SK-N-MC (cell line): ENCODE results near the gene FLNC.

Experiments used
- DNase-seq: peaks from one replicate; pipeline ENCODE4 v3.0.0-alpha.2; 2011; ENCODE audit warnings: low read depth, low spot score
- H3K27ac ChIP-seq: fragments of 200-600 bp; sonication (generic); 2 replicates; pipeline ENCODE4 v1.5.1; 2016; ENCODE audit warnings: mixed run types
- H3K36me3 ChIP-seq: fragments of 200-600 bp; sonication (generic); 2 replicates; pipeline ENCODE4 v1.6.1; 2017; ENCODE audit warnings: antibody characterized with exemption, low read length, mixed read lengths; ENCODE audit not compliant: insufficient read depth
- H3K4me3 ChIP-seq: fragments of 200-600 bp; sonication (generic); 2 replicates; pipeline ENCODE4 v1.5.1; 2016
- H3K9ac ChIP-seq: fragments of 200-600 bp; sonication (generic); 2 replicates; pipeline ENCODE4 v1.8.0; 2017; ENCODE audit warnings: mixed run types, mixed read lengths; ENCODE audit not compliant: insufficient read length
- H3K9me3 ChIP-seq: fragments of 200-600 bp; sonication (generic); 2 replicates; pipeline ENCODE4 v1.6.1; 2017; ENCODE audit warnings: low read depth, mild to moderate bottlenecking, antibody characterized with exemption, low read length, moderate library complexity, mixed read lengths
- EZH2 ChIP-seq: fragments of 200-600 bp; sonication (generic); IDR thresholded peaks from one replicate; pipeline ENCODE4 v1.6.1; 2017; ENCODE audit warnings: antibody characterized with exemption
- FOXP2 ChIP-seq: optimal IDR thresholded peaks from 2 replicates; pipeline ENCODE3; 2011; ENCODE audit warnings: mild to moderate bottlenecking, moderate library complexity; ENCODE audit not compliant: insufficient read depth; ENCODE audit errors: extremely low read length, control extremely low read depth
- POLR2AphosphoS5 ChIP-seq: IDR thresholded peaks from 2 replicates; pipeline ENCODE4 v1.6.1; 2012; ENCODE audit warnings: mild to moderate bottlenecking, low read depth, low read length, borderline replicate concordance

FLNC gene

GRCh38 chr7:128796327-128796726 is 33.9 kb upstream of the FLNC start:
- no peaks in the 10 kb centered on the region for H3K9me3 ChIP-seq
- H3K9ac ChIP-seq = no peak overlapping the region
- TF ChIP-seq POLR2AphosphoS5 (no peak), FOXP2 (no peak), EZH2 (no peak)
- H3K36me3 ChIP-seq = no peaks in the 10 kb centered on the region
- DNase-seq = no peak
- H3K27ac ChIP-seq = no peak overlapping the region
- no peak overlapping the region for H3K4me3 ChIP-seq

- TF ChIP-seq FOXP2 (no peak), EZH2 (no peak), POLR2AphosphoS5 (no peak)
- no peaks in the 10 kb centered on the region for H3K36me3 ChIP-seq
- H3K27ac ChIP-seq = no peak overlapping the region
- DNase-seq = no peak
- H3K4me3 ChIP-seq = no peak overlapping the region
- no peak overlapping the region for H3K9ac ChIP-seq
- H3K9me3 ChIP-seq = no peaks in the 10 kb centered on the region
Measured at GRCh38 chr7:128799451-128799850, 30.8 kb upstream of the FLNC start.

- no peak for DNase-seq
- Histone ChIP-seq H3K9me3 (no peaks in the 10 kb centered on the region), H3K4me3 (no peak overlapping the region), H3K36me3 (no peaks in the 10 kb centered on the region), H3K27ac (no peak overlapping the region), H3K9ac (no peak overlapping the region)
- TF ChIP-seq FOXP2 (no peak), EZH2 (no peak), POLR2AphosphoS5 (no peak)
Measured at GRCh38 chr7:128800567-128800966, 29.6 kb upstream of the FLNC start.

- no peak for TF ChIP-seq EZH2
- no peak for TF ChIP-seq POLR2AphosphoS5
- no peaks in the 10 kb centered on the region for H3K36me3 ChIP-seq
- no peak for DNase-seq
- no peaks in the 10 kb centered on the region for H3K9me3 ChIP-seq
- H3K9ac ChIP-seq = no peak overlapping the region
- H3K4me3 ChIP-seq = no peak overlapping the region
- no peak overlapping the region for H3K27ac ChIP-seq
Measured at GRCh38 chr7:128801003-128801402, 29.2 kb upstream of the FLNC start.

- Histone ChIP-seq H3K4me3 (no peak overlapping the region), H3K9ac (no peak overlapping the region), H3K9me3 (no peaks in the 10 kb centered on the region), H3K27ac (no peak overlapping the region), H3K36me3 (no peaks in the 10 kb centered on the region)
- DNase-seq = no peak
- no peak for TF ChIP-seq EZH2
- TF ChIP-seq FOXP2 = no peak
- TF ChIP-seq POLR2AphosphoS5 = no peak
Measured at GRCh38 chr7:128801667-128802418, 28.4 kb upstream of the FLNC start.

- TF ChIP-seq POLR2AphosphoS5 = no peak
- no peak for TF ChIP-seq FOXP2
- no peak for TF ChIP-seq EZH2
Measured at GRCh38 chr7:128804484-128804883, 25.7 kb upstream of the FLNC start.

GRCh38 chr7:128805225-128805624 is 25.0 kb upstream of the FLNC start:
- H3K9ac ChIP-seq = no peak overlapping the region
- no peak for DNase-seq
- no peaks in the 10 kb centered on the region for H3K36me3 ChIP-seq
- TF ChIP-seq EZH2 (no peak), POLR2AphosphoS5 (no peak), FOXP2 (no peak)
- H3K9me3 ChIP-seq = no peaks in the 10 kb centered on the region
- no peak overlapping the region for H3K27ac ChIP-seq
- no peak overlapping the region for H3K4me3 ChIP-seq

More at GRCh38 chr7:128804484-128804883, 25.7 kb upstream of the FLNC start:
- Histone ChIP-seq H3K9ac (no peak overlapping the region), H3K4me3 (no peak overlapping the region), H3K27ac (no peak overlapping the region), H3K36me3 (no peaks in the 10 kb centered on the region), H3K9me3 (no peaks in the 10 kb centered on the region)
- no peak for DNase-seq

GRCh38 chr7:128807191-128807590 is 23.0 kb upstream of the FLNC start:
- Histone ChIP-seq H3K27ac (no peak overlapping the region), H3K9me3 (no peaks in the 10 kb centered on the region), H3K4me3 (no peak overlapping the region), H3K9ac (no peak overlapping the region), H3K36me3 (no peaks in the 10 kb centered on the region)
- DNase-seq = no peak
- TF ChIP-seq POLR2AphosphoS5 = no peak
- TF ChIP-seq EZH2 = no peak
- TF ChIP-seq FOXP2 = no peak

GRCh38 chr7:128809363-128809762 is 20.8 kb upstream of the FLNC start:
- Histone ChIP-seq H3K4me3 (no peak overlapping the region), H3K9ac (no peak overlapping the region), H3K36me3 (no peaks in the 10 kb centered on the region), H3K27ac (no peak overlapping the region), H3K9me3 (no peaks in the 10 kb centered on the region)
- no peak for DNase-seq
- TF ChIP-seq EZH2 (no peak), POLR2AphosphoS5 (no peak), FOXP2 (no peak)
